OCI-LY7 (cell line): ENCODE results near the gene LHPP.

Experiments
- CTCF ChIP-seq: fragments of 200-600 bp; sonication (generic); conservative IDR thresholded peaks from 2 replicates; pipeline ENCODE4 v1.5.1; 2014; ENCODE audit warnings: mild to moderate bottlenecking, antibody characterized with exemption, low read length, moderate library complexity, mixed read lengths
- EZH2phosphoT487 ChIP-seq: fragments of 200-600 bp; sonication (generic); IDR thresholded peaks from 2 replicates; pipeline ENCODE4 v1.6.1; 2018; ENCODE audit warnings: low read depth, borderline replicate concordance, mild to moderate bottlenecking, mixed run types, antibody characterized with exemption, low read length, moderate library complexity, mixed read lengths

- no peak for TF ChIP-seq CTCF
- TF ChIP-seq EZH2phosphoT487 = no peak
These were observed 168.2 kb downstream of the LHPP start for GRCh38 chr10:124629842-124630241.
